Psoas muscle (tissue), 8 donors: Measurements from ENCODE around the gene FICD. TPM values are rescaled to one million over a fixed set of nuclear protein-coding genes. Genes with fewer than 3 reads are reported as not detected.

Experiments
- ATAC-seq, 4 donors: fragments of 200-7000 bp; cut with Tn5 transposase; one replicate each; pipeline ENCODE4 v1.9.1; 2020; ENCODE audit warnings: moderate library complexity in 3 of 4, mild to moderate bottlenecking in 2 of 4
- DNase-seq, 2 donors: peaks; one replicate each; pipeline ENCODE4 v3.0.0-alpha.2; 2020
- H3K27ac ChIP-seq: fragments of 200-600 bp; one replicate; pipeline ENCODE4 v1.8.0; 2022
- H3K27me3 ChIP-seq, 3 donors: fragments of 200-600 bp in 1 of 3; one replicate each; pipeline versions ENCODE4 v1.6.1 to v1.8.0; 2013 to 2022; ENCODE audit warnings: low read length in 2 of 3, mild to moderate bottlenecking in 2 of 3, moderate library complexity in 1 of 3; ENCODE audit not compliant: insufficient read depth in 3 of 3
- H3K36me3 ChIP-seq, 2 donors: fragments of 200-600 bp in 1 of 2; one replicate each; pipeline versions ENCODE4 v1.6.1 to v1.8.0; 2013 to 2022; ENCODE audit warnings: low read depth in 1 of 2, mild to moderate bottlenecking in 1 of 2, moderate library complexity in 1 of 2; ENCODE audit not compliant: insufficient read depth in 1 of 2
- H3K4me1 ChIP-seq: fragments of 200-600 bp; one replicate; pipeline ENCODE4 v1.8.0; 2022
- H3K4me3 ChIP-seq: fragments of 200-600 bp; one replicate; pipeline ENCODE4 v1.8.0; 2022; ENCODE audit warnings: mild to moderate bottlenecking
- H3K9me3 ChIP-seq: fragments of 200-600 bp; one replicate; pipeline ENCODE4 v1.8.0; 2022
- WGBS, 3 donors: extraction: QIAGEN DNeasy Blood & Tissue Kit; methylation state at CpG; one replicate each; pipeline versions ENCODE4 v1.1.6 to v1.1.7; 2013; 5-methylcytosine and 5-hydroxymethylcytosine counted together
- intact Hi-C, 2 donors: fragments of 100-400 bp; cut with DNase I; formaldehyde crosslinking; loops; one replicate each; pipeline versions ENCODE4 v1.11.0 to v1.14.2; 2022
- long read RNA-seq, 2 donors: library from polyadenylated mRNA; unstranded; transcript quantifications; one replicate each; pipeline ENCODE4 v2.0.0, GENCODE V29; 2021
- polyA plus RNA-seq, 3 donors: library from polyadenylated mRNA; stranded (reverse); fragments of 200-250 nt; gene quantifications; one replicate each; pipeline ENCODE4 v1.2.3, GENCODE V29; 2013
- total RNA-seq, 4 donors: library from RNA; stranded (reverse); fragmentation: NEBNext Ultra II Directional in 2 of 4; extraction: Animal tissue kit (Norgen Biotek cat#: 25700) in 2 of 4; gene quantifications; one replicate each; pipeline versions ENCODE4 v1.2.1 to v1.2.4, GENCODE V29; 2021 to 2023
- TF ChIP-seq, protein P1 (sequence below): fragments of 200-600 bp; IDR thresholded peaks from one replicate; pipeline ENCODE4 v1.8.0; 2022; ENCODE audit warnings: antibody characterized with exemption
- donor health status: healthy with polysubstance abuse.
- donor health status: DM: no; HTN: no; CAD: no; lungs with moderate emphysema.
- donor health status: Bipolar disorder and iron deficiency.
- donor health status: healthy.
- donor health status: DM: yes; HTN: yes; CAD: no.
- donor health status: DM: no; HTN: no; CAD: no.
- donor health status: DM: no; HTN: no; CAD: no.
- donor health status: DM: yes; HTN: yes; CAD: no.

Gene FICD
- 1 to 10 TPM; 1.6 to 4.2 (median 2.8) TPM for total RNA-seq
- 1 to 10 TPM; 5.0 to 5.5 (median 5.1) TPM for polyA plus RNA-seq
- long read RNA-seq, donor 1, transcript FICD-204 (3 exons, 3,347 nt), result major isoform, 5 of 6 reads
- long read RNA-seq, donor 1, partial matches to known transcripts, result 0 of 6 reads
- long read RNA-seq, donor 1, other reads (novel, unspliced or antisense), result 1 of 6 reads
- long read RNA-seq, donor 2, transcript FICD-204 (3 exons, 3,347 nt), result major isoform, 20 of 25 reads
- long read RNA-seq, donor 2, partial matches to known transcripts, result 5 of 25 reads
- long read RNA-seq, donor 2, other reads (novel, unspliced or antisense), result 0 of 25 reads

DNA sequence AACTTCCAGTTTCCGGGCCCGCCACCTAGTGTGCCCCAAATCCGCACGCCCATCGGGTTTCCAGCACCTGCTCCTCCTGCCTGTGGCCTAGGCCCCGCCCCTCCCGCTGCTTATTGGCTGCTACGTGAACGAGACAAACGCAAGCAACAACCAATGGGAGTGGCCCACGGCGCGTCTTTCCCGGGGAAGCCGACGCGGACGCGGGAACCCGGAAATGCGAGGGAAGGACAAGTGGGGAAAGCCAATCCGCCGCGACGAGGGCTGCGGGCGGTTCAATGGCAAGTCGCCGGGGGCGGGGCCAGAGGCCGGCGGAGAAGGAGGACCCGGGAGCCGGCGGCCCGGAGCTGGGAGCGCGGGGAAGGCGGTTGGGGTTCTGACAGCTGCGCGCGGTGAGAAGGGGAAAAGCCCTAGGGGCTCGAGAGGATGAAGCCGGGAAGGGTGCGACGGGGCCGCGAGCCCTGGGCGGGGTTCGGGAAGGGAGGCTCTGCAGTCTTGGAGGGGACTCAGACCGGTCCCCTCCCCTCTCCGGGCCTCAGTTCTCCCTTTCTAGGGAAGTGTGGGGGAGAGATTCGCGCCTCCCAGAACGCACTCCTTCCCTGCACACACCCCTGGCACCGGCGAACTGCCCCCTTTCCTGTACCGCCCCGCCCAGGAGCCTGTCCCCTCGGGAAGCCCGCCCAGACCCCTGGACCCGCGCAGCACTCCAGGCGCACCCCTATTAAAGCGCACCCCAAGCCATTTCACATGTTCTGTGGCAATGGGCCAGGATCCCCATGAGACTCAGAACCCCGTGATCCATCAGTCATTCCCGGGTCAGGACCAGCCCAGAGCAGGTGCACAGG is at the start of gene FICD:
TSS of gene FICD (plus strand) at position 305 of the 842 bp plus-strand sequence. CDS start 1,696 bp downstream, outside the sequence.
- intact Hi-C loops, result loop anchor here (5.0 to 10.0 kb wide), 3 partner anchors 598 to 830 kb away; partner anchors contain the start of genes PRDM4 (in 2 of the 2) and PWP1 (in 1 of the 2)
- ATAC-seq, result peak; percentile 92 to 98 (median 96)
- Histone ChIP-seq H3K9me3 (no peaks in the 10 kb centered on the region), H3K4me3 (peak within 1 kb of the TSS; percentile 93), H3K36me3 (peaks cover 0 to 33% of the 10 kb centered on the region in 2 donors), H3K27me3 (no peaks in the 10 kb centered on the region), H3K4me1 (peaks cover 11% of the 10 kb centered on the region), H3K27ac (peak within 1 kb of the TSS; percentile 76)
- peak; percentile 100 for DNase-seq
- WGBS, 3 donors, result 0% methylated on average over 47 to 67 of the region's 67 CpGs
- TF ChIP-seq, protein P1, sequence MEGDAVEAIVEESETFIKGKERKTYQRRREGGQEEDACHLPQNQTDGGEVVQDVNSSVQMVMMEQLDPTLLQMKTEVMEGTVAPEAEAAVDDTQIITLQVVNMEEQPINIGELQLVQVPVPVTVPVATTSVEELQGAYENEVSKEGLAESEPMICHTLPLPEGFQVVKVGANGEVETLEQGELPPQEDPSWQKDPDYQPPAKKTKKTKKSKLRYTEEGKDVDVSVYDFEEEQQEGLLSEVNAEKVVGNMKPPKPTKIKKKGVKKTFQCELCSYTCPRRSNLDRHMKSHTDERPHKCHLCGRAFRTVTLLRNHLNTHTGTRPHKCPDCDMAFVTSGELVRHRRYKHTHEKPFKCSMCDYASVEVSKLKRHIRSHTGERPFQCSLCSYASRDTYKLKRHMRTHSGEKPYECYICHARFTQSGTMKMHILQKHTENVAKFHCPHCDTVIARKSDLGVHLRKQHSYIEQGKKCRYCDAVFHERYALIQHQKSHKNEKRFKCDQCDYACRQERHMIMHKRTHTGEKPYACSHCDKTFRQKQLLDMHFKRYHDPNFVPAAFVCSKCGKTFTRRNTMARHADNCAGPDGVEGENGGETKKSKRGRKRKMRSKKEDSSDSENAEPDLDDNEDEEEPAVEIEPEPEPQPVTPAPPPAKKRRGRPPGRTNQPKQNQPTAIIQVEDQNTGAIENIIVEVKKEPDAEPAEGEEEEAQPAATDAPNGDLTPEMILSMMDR, result no peak

DNA sequence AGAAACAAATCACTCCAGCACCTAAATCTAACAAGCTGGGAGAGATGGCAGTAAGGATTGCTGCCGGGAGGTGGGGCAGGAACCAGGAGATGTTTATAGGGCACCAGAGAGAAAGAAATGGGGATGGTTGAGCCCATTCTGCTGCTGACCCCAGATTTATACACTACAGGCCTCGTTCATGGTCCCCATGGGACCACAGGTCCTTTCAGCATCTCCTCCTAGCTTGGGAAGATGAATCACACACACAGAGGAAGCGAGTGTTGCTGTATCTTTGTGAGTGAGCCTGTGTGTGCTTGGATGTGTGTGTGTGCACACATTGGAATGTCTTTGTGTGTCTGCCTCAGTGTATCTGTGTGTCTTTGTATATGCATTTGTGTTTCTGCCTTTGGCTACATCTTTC is 49.7 kb upstream of the FICD start:
- intact Hi-C loops, result no loop called here
- WGBS, 3 donors, result 52 to 55% (median 54%) methylated on average over 3 of the region's 3 CpGs
- DNase-seq (no peak), ATAC-seq (no peak)
- TF ChIP-seq, protein P1, result no peak
- H3K4me1 ChIP-seq, result no peaks in the 10 kb centered on the region
- H3K36me3 ChIP-seq, result no peaks in the 10 kb centered on the region
- no peak overlapping the region for H3K4me3 ChIP-seq
- H3K9me3 ChIP-seq, result no peaks in the 10 kb centered on the region
- H3K27me3 ChIP-seq, result peaks cover 0 to 11% (median 4%) of the 10 kb centered on the region in 3 donors
- no peak overlapping the region for H3K27ac ChIP-seq

DNA sequence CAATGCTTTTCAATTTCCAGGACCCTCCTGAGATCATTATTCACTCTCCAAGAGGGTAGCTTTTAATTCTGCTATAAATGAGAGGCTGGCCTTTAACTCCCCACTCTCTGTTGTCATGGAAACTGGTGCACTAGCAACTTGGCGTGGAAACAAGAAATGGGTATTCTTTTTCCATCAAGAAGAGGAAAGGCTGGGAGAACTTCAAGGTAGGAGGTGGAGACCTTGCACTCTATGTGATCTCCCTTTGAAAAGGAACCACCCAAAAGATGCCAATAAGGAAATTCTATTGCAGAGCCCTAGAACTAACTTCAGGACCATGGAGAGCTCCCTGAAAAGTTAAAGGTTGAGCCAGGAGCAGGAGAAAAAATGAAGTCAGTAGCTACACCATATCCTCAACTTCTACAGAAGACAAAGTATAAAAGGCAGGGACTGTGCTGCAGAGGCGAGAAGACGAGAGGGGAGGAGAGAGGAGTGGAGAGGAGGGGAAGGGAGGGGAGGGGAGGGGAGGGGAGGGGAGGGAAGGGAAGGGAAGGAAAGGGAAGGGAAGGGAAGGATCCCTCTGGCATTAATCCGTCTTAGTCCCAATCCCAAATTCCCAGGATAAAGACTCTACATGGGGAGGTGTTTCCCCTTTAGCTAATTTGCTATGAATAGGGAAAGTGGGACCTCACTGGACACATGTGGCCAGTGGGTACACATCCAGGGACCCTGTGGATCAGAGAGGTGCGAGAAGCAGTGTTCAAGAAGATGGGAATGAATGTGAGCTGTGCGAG is 46.7 kb upstream of the FICD start:
- intact Hi-C loops, result no loop called here
- TF ChIP-seq, protein P1, result no peak
- no peak for DNase-seq

DNA sequence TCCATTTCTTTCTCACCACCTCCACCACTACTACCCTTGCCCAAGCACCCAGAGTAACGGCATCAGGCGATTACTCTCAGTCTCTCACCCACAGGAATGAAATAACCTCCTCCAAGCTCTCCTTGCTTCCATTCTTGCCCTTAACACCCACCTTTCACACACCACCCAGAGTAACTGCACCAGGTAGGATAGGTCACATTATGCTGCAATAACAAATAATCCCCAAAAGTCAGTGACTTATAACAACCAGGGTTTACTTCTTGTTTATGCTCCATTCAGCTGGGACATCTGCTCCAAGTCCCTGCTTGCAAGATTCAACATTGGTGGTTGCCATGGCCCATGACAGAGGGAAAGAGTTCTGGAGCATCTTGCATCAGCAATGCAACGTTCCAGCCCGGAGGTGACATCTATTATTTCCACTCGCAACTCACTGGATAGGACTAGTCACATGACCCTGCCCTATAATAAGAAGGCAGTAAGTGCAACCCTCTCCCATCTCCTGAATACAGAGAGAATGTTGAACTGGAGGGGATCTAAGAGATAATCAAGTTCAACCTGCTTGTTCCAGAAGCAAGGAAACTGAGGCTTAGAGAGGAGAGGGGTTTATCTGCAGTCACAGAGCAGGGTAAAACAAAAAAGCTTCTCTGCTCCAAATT is 41.5 kb upstream of the FICD start:
- peaks cover 0 to 9% (median 0%) of the 10 kb centered on the region in 3 donors for H3K27me3 ChIP-seq
- 67 to 72% (median 69%) methylated on average over 5 of the region's 5 CpGs for WGBS, 3 donors
- H3K27ac ChIP-seq, result no peak overlapping the region
- H3K4me3 ChIP-seq, result no peak overlapping the region
- no peaks in the 10 kb centered on the region for H3K9me3 ChIP-seq
- intact Hi-C loops, result no loop called here
- H3K36me3 ChIP-seq, result no peaks in the 10 kb centered on the region
- ATAC-seq, result no peak
- no peaks in the 10 kb centered on the region for H3K4me1 ChIP-seq
- TF ChIP-seq, protein P1, result no peak
- no peak for DNase-seq

More for the DNA sequence above, 46.7 kb upstream of the FICD start:
- no peaks in the 10 kb centered on the region for H3K9me3 ChIP-seq
- H3K4me1 ChIP-seq, result no peaks in the 10 kb centered on the region
- H3K27ac ChIP-seq, result no peak overlapping the region
- WGBS, 3 donors, result 49 to 69% (median 69%) methylated on average over 4 to 5 of the region's 6 CpGs
- H3K36me3 ChIP-seq, result no peaks in the 10 kb centered on the region
- H3K4me3 ChIP-seq, result no peak overlapping the region
- ATAC-seq, result no peak
- peaks cover 0 to 13% (median 3%) of the 10 kb centered on the region in 3 donors for H3K27me3 ChIP-seq
